ACC112 (cell line): Measurements from ENCODE around the gene TMEM125.

Experiments used
- H2AFZ ChIP-seq: fragments of 200-600 bp; sonication (generic); one replicate; pipeline ENCODE4 v1.6.0; 2017; ENCODE audit warnings: antibody characterized with exemption, low read length; ENCODE audit not compliant: unreplicated experiment
- H3K27ac ChIP-seq: fragments of 200-600 bp; sonication (generic); 2 replicates; pipeline ENCODE4 v1.5.1; 2014; ENCODE audit warnings: low read depth, mild to moderate bottlenecking, antibody characterized with exemption, low read length, moderate library complexity
- H3K27me3 ChIP-seq: fragments of 200-600 bp; sonication (generic); 2 replicates; pipeline ENCODE4 v1.6.1; 2014; ENCODE audit warnings: mild to moderate bottlenecking, antibody characterized with exemption, low read length, moderate library complexity, mixed read lengths; ENCODE audit not compliant: insufficient read depth
- H3K36me3 ChIP-seq: fragments of 200-600 bp; sonication (generic); 2 replicates; pipeline ENCODE4 v1.6.1; 2016; ENCODE audit warnings: mild to moderate bottlenecking, antibody characterized with exemption, low read length, moderate library complexity, mixed read lengths; ENCODE audit not compliant: insufficient read depth
- H3K4me1 ChIP-seq: fragments of 200-600 bp; sonication (generic); one replicate; pipeline ENCODE4 v1.6.1; 2016; ENCODE audit warnings: low read length, mixed read lengths; ENCODE audit not compliant: insufficient read depth, unreplicated experiment, control insufficient read depth
- H3K4me3 ChIP-seq: fragments of 200-600 bp; sonication (generic); 2 replicates; pipeline ENCODE4 v1.5.1; 2014; ENCODE audit warnings: mild to moderate bottlenecking, low read depth, low read length
- H3K79me2 ChIP-seq: fragments of 200-600 bp; sonication (generic); one replicate; pipeline ENCODE4 v1.6.0; 2016; ENCODE audit warnings: low read length; ENCODE audit not compliant: control insufficient read depth, unreplicated experiment, insufficient read depth

TMEM125 gene

GRCh38 chr1:43269627-43270375, at the start of gene TMEM125:
TSS of gene TMEM125 (plus strand) at chr1:43269983. CDS start at chr1:43272723, 2,740 bp downstream.
- Histone ChIP-seq H3K4me1 (peaks cover 9% of the 10 kb centered on the region), H3K79me2 (no peaks in the 10 kb centered on the region), H3K36me3 (no peaks in the 10 kb centered on the region), H3K4me3 (no peak within 1 kb of the TSS), H3K27me3 (no peaks in the 10 kb centered on the region), H2AFZ (no peak within 1 kb of the TSS), H3K27ac (no peak within 1 kb of the TSS)

- H3K27me3 ChIP-seq: no peaks in the 10 kb centered on the region
- no peaks in the 10 kb centered on the region for H3K4me1 ChIP-seq
- no peaks in the 10 kb centered on the region for H3K36me3 ChIP-seq
- no peaks in the 10 kb centered on the region for H3K79me2 ChIP-seq
- no peak overlapping the region for H3K4me3 ChIP-seq
- no peak overlapping the region for H3K27ac ChIP-seq
- H2AFZ ChIP-seq: peak overlapping the region; percentile 45
Measured at GRCh38 chr1:43220905-43221778, 48.6 kb upstream of the TMEM125 start.

- Histone ChIP-seq H2AFZ (no peak overlapping the region), H3K27me3 (no peaks in the 10 kb centered on the region), H3K27ac (no peak overlapping the region), H3K4me1 (no peaks in the 10 kb centered on the region), H3K36me3 (no peaks in the 10 kb centered on the region), H3K4me3 (no peak overlapping the region), H3K79me2 (no peaks in the 10 kb centered on the region)
Measured at GRCh38 chr1:43221797-43222196, 48.0 kb upstream of the TMEM125 start.

- no peak overlapping the region for H3K4me3 ChIP-seq
- H2AFZ ChIP-seq: no peak overlapping the region
- H3K4me1 ChIP-seq: no peaks in the 10 kb centered on the region
- no peaks in the 10 kb centered on the region for H3K27me3 ChIP-seq
- H3K36me3 ChIP-seq: no peaks in the 10 kb centered on the region
- H3K27ac ChIP-seq: no peak overlapping the region
- no peaks in the 10 kb centered on the region for H3K79me2 ChIP-seq
Measured at GRCh38 chr1:43222879-43223278, 46.9 kb upstream of the TMEM125 start.

- Histone ChIP-seq H3K4me3 (no peak overlapping the region), H3K4me1 (no peaks in the 10 kb centered on the region), H3K27ac (no peak overlapping the region), H3K79me2 (no peaks in the 10 kb centered on the region), H3K27me3 (no peaks in the 10 kb centered on the region), H3K36me3 (no peaks in the 10 kb centered on the region), H2AFZ (no peak overlapping the region)
Measured at GRCh38 chr1:43225168-43225567, 44.6 kb upstream of the TMEM125 start.

GRCh38 chr1:43227143-43227764, 42.5 kb upstream of the TMEM125 start:
- no peaks in the 10 kb centered on the region for H3K79me2 ChIP-seq
- no peak overlapping the region for H2AFZ ChIP-seq
- H3K4me1 ChIP-seq: peaks cover 6% of the 10 kb centered on the region
- no peaks in the 10 kb centered on the region for H3K27me3 ChIP-seq
- H3K27ac ChIP-seq: no peak overlapping the region
- no peak overlapping the region for H3K4me3 ChIP-seq
- no peaks in the 10 kb centered on the region for H3K36me3 ChIP-seq

- Histone ChIP-seq H3K79me2 (no peaks in the 10 kb centered on the region), H3K4me1 (peaks cover 11% of the 10 kb centered on the region), H3K27ac (no peak overlapping the region), H3K36me3 (no peaks in the 10 kb centered on the region), H3K4me3 (no peak overlapping the region), H2AFZ (no peak overlapping the region), H3K27me3 (no peaks in the 10 kb centered on the region)
Measured at GRCh38 chr1:43229826-43230780, 39.7 kb upstream of the TMEM125 start.

- Histone ChIP-seq H3K27me3 (no peaks in the 10 kb centered on the region), H3K79me2 (no peaks in the 10 kb centered on the region), H2AFZ (peak overlapping the region; percentile 86), H3K27ac (peak overlapping the region; percentile 35), H3K4me1 (peaks cover 11% of the 10 kb centered on the region), H3K36me3 (no peaks in the 10 kb centered on the region), H3K4me3 (peak overlapping the region; percentile 47)
Measured at GRCh38 chr1:43232074-43232473, 37.7 kb upstream of the TMEM125 start.

- H3K27me3 ChIP-seq: no peaks in the 10 kb centered on the region
- peak overlapping the region; percentile 47 for H3K4me3 ChIP-seq
- H3K79me2 ChIP-seq: no peaks in the 10 kb centered on the region
- peak overlapping the region; percentile 86 for H2AFZ ChIP-seq
- H3K36me3 ChIP-seq: no peaks in the 10 kb centered on the region
- peak overlapping the region; percentile 35; the same call in 1 of the 2 replicates for H3K27ac ChIP-seq
- H3K4me1 ChIP-seq: peaks cover 11% of the 10 kb centered on the region
Measured at GRCh38 chr1:43232482-43232881, 37.3 kb upstream of the TMEM125 start.

GRCh38 chr1:43233631-43234030, 36.2 kb upstream of the TMEM125 start:
- Histone ChIP-seq H3K27me3 (no peaks in the 10 kb centered on the region), H3K4me1 (peaks cover 11% of the 10 kb centered on the region)

More at GRCh38 chr1:43233631-43234030, 36.2 kb upstream of the TMEM125 start:
- H3K79me2 ChIP-seq: no peaks in the 10 kb centered on the region
- H2AFZ ChIP-seq: no peak overlapping the region
- no peak overlapping the region for H3K27ac ChIP-seq
- no peak overlapping the region for H3K4me3 ChIP-seq
- H3K36me3 ChIP-seq: no peaks in the 10 kb centered on the region
